H9 (cell line): ENCODE results near the gene GOLGA8M. TPM values are rescaled to one million over a fixed set of nuclear protein-coding genes. Genes with fewer than 3 reads are reported as not detected.
"Not testable (repeated sequence)": the region's sequence is repeated elsewhere in the genome, so short reads cannot be mapped to it uniquely, and the experiment has no call there.

Experiments used
- DNase-seq: peaks from one replicate; pipeline ENCODE4 v3.0.0-alpha.2; 2017
- H2AFZ ChIP-seq: one replicate; pipeline ENCODE4 v1.6.1; 2013; ENCODE audit warnings: mild to moderate bottlenecking, low read length, control low read depth, moderate library complexity
- H2AK5ac ChIP-seq: 2 replicates; pipeline ENCODE4 v1.6.1; 2013; ENCODE audit warnings: low read length, control low read depth, mixed read lengths; ENCODE audit not compliant: insufficient read length
- H2BK120ac ChIP-seq: one replicate; pipeline ENCODE4 v1.6.1; 2013; ENCODE audit warnings: low read depth, mild to moderate bottlenecking, low read length, control low read depth, inconsistent platforms; ENCODE audit not compliant: poor library complexity, severe bottlenecking
- H2BK12ac ChIP-seq: 2 replicates; pipeline ENCODE4 v1.6.1; 2013; ENCODE audit warnings: low read length, control low read depth, mixed read lengths, low read depth; ENCODE audit not compliant: insufficient read length
- H2BK15ac ChIP-seq: 2 replicates; pipeline ENCODE4 v1.6.1; 2013; ENCODE audit warnings: low read depth, low read length, control low read depth
- H2BK20ac ChIP-seq: one replicate; pipeline ENCODE4 v1.6.1; 2013; ENCODE audit warnings: low read depth, mild to moderate bottlenecking, low read length, control low read depth, inconsistent platforms; ENCODE audit not compliant: poor library complexity, severe bottlenecking
- H2BK5ac ChIP-seq: 2 replicates; pipeline ENCODE4 v1.6.1; 2013; ENCODE audit warnings: low read length, control low read depth, mixed read lengths; ENCODE audit not compliant: insufficient read length
- H3K14ac ChIP-seq: 2 replicates; pipeline ENCODE4 v1.6.1; 2013; ENCODE audit warnings: low read length, control low read depth; ENCODE audit not compliant: insufficient read depth
- H3K18ac ChIP-seq: 2 replicates; pipeline ENCODE4 v1.6.1; 2013; ENCODE audit warnings: low read depth, mild to moderate bottlenecking, mixed read lengths, low read length, control low read depth; ENCODE audit not compliant: insufficient read length
- H3K23ac ChIP-seq: 2 replicates; pipeline ENCODE4 v1.6.1; 2013; ENCODE audit warnings: low read length, control low read depth, mixed read lengths, low read depth; ENCODE audit not compliant: insufficient read length
- H3K23me2 ChIP-seq: 2 replicates; pipeline ENCODE4 v1.6.1; 2013; ENCODE audit warnings: low read depth, mild to moderate bottlenecking, mixed read lengths, low read length, control low read depth; ENCODE audit not compliant: insufficient read length, poor library complexity, severe bottlenecking
- H3K27ac ChIP-seq: 2 replicates; pipeline ENCODE4 v1.5.1; 2013; ENCODE audit warnings: low read length, control low read depth, mixed read lengths, low read depth; ENCODE audit not compliant: insufficient read length
- H3K27me3 ChIP-seq: 2 replicates; pipeline ENCODE4 v1.6.1; 2013; ENCODE audit warnings: low read length, control low read depth, inconsistent platforms; ENCODE audit not compliant: insufficient read depth
- H3K4ac ChIP-seq: 2 replicates; pipeline ENCODE4 v1.6.1; 2013; ENCODE audit warnings: low read depth, mild to moderate bottlenecking, control low read depth, inconsistent platforms, low read length, moderate library complexity
- H3K4me1 ChIP-seq: 2 replicates; pipeline ENCODE4 v1.6.1; 2013; ENCODE audit warnings: low read length, control low read depth, inconsistent platforms; ENCODE audit not compliant: insufficient read depth
- H3K4me2 ChIP-seq: 2 replicates; pipeline ENCODE4 v1.6.1; 2013; ENCODE audit warnings: low read length, control low read depth, mixed read lengths; ENCODE audit not compliant: insufficient read length, insufficient read depth
- H3K56ac ChIP-seq: 2 replicates; pipeline ENCODE4 v1.6.1; 2013; ENCODE audit warnings: low read depth, mild to moderate bottlenecking, mixed read lengths, low read length, control low read depth; ENCODE audit not compliant: insufficient read length
- H3K79me1 ChIP-seq: 2 replicates; pipeline ENCODE4 v1.6.1; 2013; ENCODE audit warnings: low read depth, mild to moderate bottlenecking, moderate library complexity, low read length, control low read depth, inconsistent platforms; ENCODE audit not compliant: insufficient read depth, poor library complexity, severe bottlenecking
- H3K79me2 ChIP-seq: 2 replicates; pipeline ENCODE4 v1.6.1; 2013; ENCODE audit warnings: low read length, control low read depth, inconsistent platforms; ENCODE audit not compliant: insufficient read depth
- H3K9ac ChIP-seq: 2 replicates; pipeline ENCODE4 v1.6.1; 2013; ENCODE audit warnings: low read length, control low read depth, mixed read lengths; ENCODE audit not compliant: insufficient read length; ENCODE audit errors: extremely low read depth
- H3K9me3 ChIP-seq: one replicate; pipeline ENCODE4 v1.6.1; 2013; ENCODE audit warnings: low read depth, low read length, inconsistent platforms; ENCODE audit not compliant: control insufficient read depth
- H3T11ph ChIP-seq: one replicate; pipeline ENCODE4 v1.6.1; 2013; ENCODE audit warnings: mild to moderate bottlenecking, low read length, control low read depth, inconsistent platforms
- H4K20me1 ChIP-seq: one replicate; pipeline ENCODE4 v1.6.1; 2013; ENCODE audit not compliant: control insufficient read depth, insufficient read length, insufficient read depth
- H4K5ac ChIP-seq: 2 replicates; pipeline ENCODE4 v1.6.1; 2013; ENCODE audit warnings: low read depth, mild to moderate bottlenecking, mixed read lengths, low read length, control low read depth; ENCODE audit not compliant: insufficient read length
- H4K8ac ChIP-seq: replicated peaks from 2 replicates; pipeline ENCODE4 v1.6.1; 2013; ENCODE audit warnings: low read length, control low read depth, mixed read lengths, low read depth; ENCODE audit not compliant: insufficient read length
- H4K91ac ChIP-seq: 2 replicates; pipeline ENCODE4 v1.6.1; 2013; ENCODE audit warnings: low read depth, mild to moderate bottlenecking, moderate library complexity, mixed read lengths, low read length, control low read depth; ENCODE audit not compliant: insufficient read length
- H3K27ac Mint-ChIP-seq, 3 experiments: 2 replicates in 2 of 3; 3 replicates in 1 of 3; pipeline ENCODE4 v1.8.0; 2020 to 2021; ENCODE audit warnings: mixed read lengths in 3 of 3, mild to moderate bottlenecking in 1 of 3, moderate library complexity in 1 of 3
- H3K27me3 Mint-ChIP-seq: 2 replicates; pipeline ENCODE4 v1.8.0; 2021; ENCODE audit warnings: low read depth, mild to moderate bottlenecking, moderate library complexity, mixed read lengths
- H3K36me3 Mint-ChIP-seq, 3 experiments: 2 replicates in 2 of 3; 3 replicates in 1 of 3; pipeline ENCODE4 v1.8.0; 2020 to 2021; ENCODE audit warnings: low read depth in 3 of 3, mixed read lengths in 3 of 3; ENCODE audit not compliant: insufficient read depth in 1 of 3
- H3K4me1 Mint-ChIP-seq, 2 experiments: 2 replicates each; pipeline ENCODE4 v1.8.0; 2020; ENCODE audit warnings: mixed read lengths in 2 of 2
- H3K4me3 Mint-ChIP-seq, 2 experiments: 2 replicates in 1 of 2; 3 replicates in 1 of 2; pipeline ENCODE4 v1.8.0; 2020 to 2021; ENCODE audit warnings: mild to moderate bottlenecking in 2 of 2, mixed read lengths in 2 of 2, moderate library complexity in 1 of 2
- H3K9me3 Mint-ChIP-seq, 2 experiments: 2 replicates in 1 of 2; 3 replicates in 1 of 2; pipeline ENCODE4 v1.8.0; 2020; ENCODE audit warnings: mild to moderate bottlenecking in 2 of 2, mixed read lengths in 2 of 2, moderate library complexity in 1 of 2
- CTCF ChIP-seq: fragments of 200-600 bp; sonication (generic); conservative IDR thresholded peaks from 3 replicates; pipeline ENCODE4 v1.8.0; 2021; ENCODE audit warnings: antibody characterized with exemption, mild to moderate bottlenecking
- WGBS: extraction: QIAGEN DNeasy Blood & Tissue Kit; methylation state at CpG from one replicate; pipeline ENCODE4 v1.1.7; 2013; ENCODE audit warnings: missing lambda C conversion rate, low lambda C conversion rate, mixed read lengths; ENCODE audit not compliant: insufficient read length; ENCODE audit errors: extremely low coverage; 5-methylcytosine and 5-hydroxymethylcytosine counted together
- total RNA-seq: library from RNA; stranded (reverse); gene quantifications from 2 replicates; pipeline ENCODE4 v1.2.1, GENCODE V29; 2021

GOLGA8M gene
- total RNA-seq, 1 experiment from 2014 or later: not detected

- not testable (repeated sequence) for H3K56ac ChIP-seq, H2BK15ac ChIP-seq, H3K9ac ChIP-seq, H3T11ph ChIP-seq, H3K18ac ChIP-seq, H4K20me1 ChIP-seq, H3K23ac ChIP-seq, H2AK5ac ChIP-seq, H3K79me1 ChIP-seq, H3K14ac ChIP-seq, H3K23me2 ChIP-seq, H4K5ac ChIP-seq, H4K91ac ChIP-seq, H4K8ac ChIP-seq, H2BK12ac ChIP-seq, H2BK120ac ChIP-seq, H3K79me2 ChIP-seq, H3K27me3 ChIP-seq, H2BK5ac ChIP-seq, H3K4me1 ChIP-seq, H3K27ac ChIP-seq, H3K4me2 ChIP-seq, H3K36me3 Mint-ChIP-seq, H2AFZ ChIP-seq, H3K27me3 Mint-ChIP-seq, H2BK20ac ChIP-seq, H3K9me3 ChIP-seq, H3K9me3 Mint-ChIP-seq, H3K4me1 Mint-ChIP-seq, H3K4ac ChIP-seq
- Mint-ChIP-seq H3K4me3 (peak overlapping the region in 1 of 2 experiments; percentile 65; a peak in 1 of 5 replicates), H3K27ac (peak overlapping the region in 1 of 3 experiments; percentile 82; a peak in 1 of 7 replicates)
- no CpG with 5 or more reads among the region's 2 CpGs for WGBS
- TF ChIP-seq CTCF: 0 out of 3 replicates have a peak, but pooled peaks have one; percentile 18
- peak; percentile 50 for DNase-seq
These were observed 15.8 kb upstream of the GOLGA8M start for GRCh38 chr15:28728061-28728460.

- H4K8ac ChIP-seq, H3K4me2 ChIP-seq, H3K4me3 Mint-ChIP-seq, H2AK5ac ChIP-seq, H3K14ac ChIP-seq, H3K23me2 ChIP-seq, H3K56ac ChIP-seq, H2BK20ac ChIP-seq, H2BK15ac ChIP-seq, H2BK5ac ChIP-seq, H2BK120ac ChIP-seq, H3K4me1 ChIP-seq, H3K9me3 Mint-ChIP-seq, H3T11ph ChIP-seq, H4K5ac ChIP-seq, H3K23ac ChIP-seq, H4K20me1 ChIP-seq, H3K9ac ChIP-seq, H3K79me2 ChIP-seq, H3K36me3 Mint-ChIP-seq, H3K9me3 ChIP-seq, H3K4ac ChIP-seq, DNase-seq, H3K18ac ChIP-seq, H3K79me1 ChIP-seq, H3K27me3 ChIP-seq, H2BK12ac ChIP-seq, H2AFZ ChIP-seq, H3K27me3 Mint-ChIP-seq, H4K91ac ChIP-seq, H3K27ac Mint-ChIP-seq, H3K27ac ChIP-seq, H3K4me1 Mint-ChIP-seq: not testable (repeated sequence)
- no CpG with 5 or more reads among the region's 14 CpGs for WGBS
These were observed 14.8 kb upstream of the GOLGA8M start for GRCh38 chr15:28727026-28727425.
